ENCODE measurements around the gene NCBP3. TPM values are rescaled to one million over a fixed set of nuclear protein-coding genes. Genes with fewer than 3 reads are reported as not detected.

Gene NCBP3
- total and polyA plus RNA-seq, 2 of the 8 experiments (the other 6 are each of a cell fraction or from before 2014, with no cell fraction given): 19.6 to 46.1 TPM

- TF ChIP-seq ZNF274 (IDR thresholded peaks at IDR 0.05; ENCODE audit: borderline replicate concordance, extremely low read depth, low read length): no peak
- no peaks in the 10 kb centered on the region; the same call in 1 of the 2 replicates for H3K79me1 ChIP-seq (ENCODE audit: low read depth, low read length)
These were observed 27.8 kb upstream of the NCBP3 start for GRCh38 chr17:3873862-3874261.

More at GRCh38 chr17:3873862-3874261, 27.8 kb upstream of the NCBP3 start:
- Histone ChIP-seq H3K9ac (replicated peaks in 1 of 4; ENCODE audit: extremely low read depth in 1 of 4, low read depth in 3 of 4, low read length in 3 of 4) (no peak overlapping the region), H3K27me3 (replicated peaks in 1 of 4; ENCODE audit: control insufficient read depth in 3 of 4, extremely low read depth in 1 of 4, insufficient read depth in 3 of 4, low read length in 3 of 4) (no peaks in the 10 kb centered on the region), H2BK12ac (ENCODE audit: low read depth, low read length) (no peak overlapping the region), H2BK20ac (ENCODE audit: low read length) (no peak overlapping the region), H2BK5ac (ENCODE audit: low read depth, low read length) (no peak overlapping the region), H4K20me1 (replicated peaks in 1 of 2; ENCODE audit: control insufficient read depth in 1 of 2, insufficient read depth in 2 of 2, low read length in 2 of 2) (peaks cover 0 to 3% of the 10 kb centered on the region in 2 experiments), H2BK120ac (replicated peaks; ENCODE audit: low read depth, low read length) (no peak overlapping the region), H3K36me3 (ENCODE audit: control insufficient read depth in 2 of 4, insufficient read depth in 4 of 4, low read length in 3 of 4) (peaks cover 0 to 10% (median 4%) of the 10 kb centered on the region in 4 experiments; a peak in 2 of 8 replicates), H3K23ac (ENCODE audit: insufficient read length) (no peak overlapping the region), H2AK5ac (ENCODE audit: low read depth, low read length) (no peak overlapping the region), H3K4me3 (ENCODE audit: extremely low read depth in 1 of 4, insufficient read depth in 2 of 4, low read depth in 3 of 4, low read length in 4 of 4) (no peak overlapping the region), H3K18ac (ENCODE audit: extremely low read depth, low read length) (no peak overlapping the region), H2BK15ac (ENCODE audit: low read length) (no peak overlapping the region), H3K79me2 (ENCODE audit: control insufficient read depth in 1 of 2, insufficient read depth in 2 of 2, low read length in 2 of 2) (no peaks in the 10 kb centered on the region), H4K5ac (ENCODE audit: insufficient read length, low read depth, low read length) (no peak overlapping the region), H3K4me2 (ENCODE audit: insufficient read depth in 1 of 2, low read depth in 2 of 2, low read length in 2 of 2) (no peak overlapping the region), H3K4ac (replicated peaks; ENCODE audit: insufficient read length, low read depth, low read length) (no peak overlapping the region), H3K56ac (replicated peaks; ENCODE audit: insufficient read length, low read depth, low read length) (no peak overlapping the region), H3K4me1 (replicated peaks in 1 of 4; ENCODE audit: control insufficient read depth in 3 of 4, insufficient read depth in 4 of 4, low read length in 3 of 4) (no peaks in the 10 kb centered on the region), H3K27ac (ENCODE audit: low read depth, low read length) (no peak overlapping the region), H3K14ac (ENCODE audit: insufficient read length) (no peak overlapping the region), H4K8ac (ENCODE audit: extremely low read depth, insufficient read depth, low read length) (no peak overlapping the region), H3K9me3 (ENCODE audit: insufficient read depth in 2 of 2, low read depth in 1 of 2, low read length in 1 of 2) (no peaks in the 10 kb centered on the region), H3K23me2 (ENCODE audit: low read depth, low read length) (no peaks in the 10 kb centered on the region), H2AFZ (ENCODE audit: low read length) (no peak overlapping the region), H4K91ac (replicated peaks; ENCODE audit: insufficient read length, low read length) (no peak overlapping the region)
- FAIRE-seq: no peak
- ChIA-PET CTCF (ENCODE audit: partially characterized antibody) (interaction anchor here (0.8 to 1.9 kb wide), 3 partner anchors 10 to 40 kb away, joined by 3 to 4 read pairs (median 3); no protein-coding TSS in a partner anchor), POLR2A (ENCODE audit: partially characterized antibody) (no interaction called here)
- DNase-seq (ENCODE audit: low read depth in 1 of 2, low spot score in 2 of 2): no peak
- 97% methylated on average over 10 of the region's 10 CpGs; no CpG with 5 or more reads in 1 of the 2 experiments for WGBS, 2 experiments (ENCODE audit: extremely low coverage in 1 of 2, insufficient coverage in 1 of 2, insufficient read length in 1 of 2, insufficient replicate concordance in 2 of 2, low coverage in 1 of 2, low lambda C conversion rate in 2 of 2, missing lambda C conversion rate in 1 of 2)
